CD4-positive, alpha-beta T cell (primary cell): ENCODE measurements around the gene C8G. TPM values are rescaled to one million over a fixed set of nuclear protein-coding genes. Genes with fewer than 3 reads are reported as not detected.
A peak's percentile ranks its signal among the peaks of the same experiment; 100 is the strongest.

Experiments used
- ATAC-seq: fragments of 200-7000 bp; cut with Tn5 transposase; one replicate; pipeline ENCODE4 v1.10.0; 2022; ENCODE audit warnings: mild to moderate bottlenecking; ENCODE audit not compliant: poor library complexity
- CTCF ChIA-PET: fragments of 350-600 bp; sonication (Branson Sonifier 250); formaldehyde crosslinking; loops from one replicate; lab custom pipeline; 2021; ENCODE audit warnings: antibody characterized with exemption, inconsistent platforms; lab: Charles Lee
- POLR2A ChIA-PET: fragments of 350-600 bp; sonication (Branson Sonifier 250); formaldehyde crosslinking; loops from one replicate; lab custom pipeline; 2021; ENCODE audit warnings: antibody characterized with exemption, inconsistent platforms; lab: Charles Lee
- DNase-seq, 14 experiments: peaks; one replicate each; pipeline ENCODE4 v3.0.0-alpha.2; 2013 to 2020; ENCODE audit warnings: mixed read lengths in 2 of 14
- H3K27ac ChIP-seq, 2 donors: one replicate each; pipeline versions ENCODE4 v1.5.1 to v1.7.0; 2013; ENCODE audit warnings: low read length in 2 of 2, low read depth in 1 of 2, mild to moderate bottlenecking in 1 of 2
- H3K27me3 ChIP-seq, 2 experiments: 1 replicate in 1 of 2; 2 replicates in 1 of 2; pipeline versions ENCODE4 v1.6.1 to v1.7.0; 2013; ENCODE audit warnings: low read length in 2 of 2, control low read depth in 1 of 2, mild to moderate bottlenecking in 1 of 2, moderate library complexity in 1 of 2; ENCODE audit not compliant: insufficient read depth in 2 of 2, control insufficient read depth in 1 of 2
- H3K36me3 ChIP-seq: one replicate; pipeline ENCODE4 v1.6.1; 2013; ENCODE audit warnings: low read length, control low read depth; ENCODE audit not compliant: insufficient read depth
- H3K4me1 ChIP-seq: one replicate; pipeline ENCODE4 v1.6.1; 2013; ENCODE audit warnings: low read length, control low read depth; ENCODE audit not compliant: insufficient read depth
- H3K4me3 ChIP-seq: one replicate; pipeline ENCODE4 v1.5.1; 2013; ENCODE audit warnings: mild to moderate bottlenecking, low read length, moderate library complexity
- H3K9me3 ChIP-seq, 2 experiments: 1 replicate in 1 of 2; 2 replicates in 1 of 2; pipeline versions ENCODE4 v1.6.1 to v1.7.0; 2013; ENCODE audit warnings: low read length in 2 of 2, mild to moderate bottlenecking in 2 of 2, control low read depth in 1 of 2, moderate library complexity in 1 of 2; ENCODE audit not compliant: control insufficient read depth in 1 of 2, insufficient read depth in 1 of 2
- H3K27ac Mint-ChIP-seq: one replicate; pipeline ENCODE4 v1.8.0; 2020; ENCODE audit warnings: mixed read lengths
- H3K27me3 Mint-ChIP-seq: one replicate; pipeline ENCODE4 v1.8.0; 2021; ENCODE audit warnings: mixed read lengths
- H3K36me3 Mint-ChIP-seq: one replicate; pipeline ENCODE4 v1.8.0; 2021; ENCODE audit warnings: low read depth, mixed read lengths
- H3K4me1 Mint-ChIP-seq: one replicate; pipeline ENCODE4 v1.8.0; 2021; ENCODE audit warnings: low read depth, mixed read lengths
- H3K4me3 Mint-ChIP-seq: one replicate; pipeline ENCODE4 v1.8.0; 2020; ENCODE audit warnings: mild to moderate bottlenecking, mixed read lengths
- H3K9me3 Mint-ChIP-seq: one replicate; pipeline ENCODE4 v1.8.0; 2020; ENCODE audit warnings: mixed read lengths
- CTCF ChIP-seq: fragments of 200-600 bp; IDR thresholded peaks from one replicate; pipeline ENCODE4 v1.8.0; 2022; ENCODE audit warnings: antibody characterized with exemption, mild to moderate bottlenecking
- intact Hi-C, 2 experiments: fragments of 100-400 bp; cut with DNase I in 1 of 2; cut with micrococcal nuclease in 1 of 2; formaldehyde crosslinking; loops; one replicate each; pipeline versions ENCODE4 v1.15.1 to v1.9.0; 2023 to 2025; cut with DNase I, micrococcal nuclease
- total RNA-seq, 174 experiments: library from RNA in 2 of 174; stranded (reverse) in 2 of 174; gene quantifications; one replicate each; pipeline ENCODE4 v1.2.3 and lab custom pipeline; 2021 to 2026

C8G gene
- total RNA-seq, 2 experiments from 2014 or later = not detected

- peaks cover 5% of the 10 kb centered on the region for H3K4me1 Mint-ChIP-seq
- no peaks in the 10 kb centered on the region for H3K27me3 ChIP-seq
- DNase-seq (no peak), ATAC-seq (no peak)
- H3K27ac Mint-ChIP-seq = no peak overlapping the region
- H3K9me3 Mint-ChIP-seq = peaks cover 2% of the 10 kb centered on the region
- TF ChIP-seq CTCF = no peak
- H3K27ac ChIP-seq = no peak overlapping the region
- CTCF ChIA-PET = no interaction called here
- intact Hi-C loops = loop anchor here in 1 of 2 experiments (10.0 kb wide), 1 partner anchor 830 kb away; no protein-coding TSS in a partner anchor
- H3K36me3 ChIP-seq = no peaks in the 10 kb centered on the region
- H3K4me3 Mint-ChIP-seq = peak overlapping the region; percentile 39
- POLR2A ChIA-PET = no interaction called here
- H3K4me1 ChIP-seq = peaks cover 35% of the 10 kb centered on the region
- H3K27me3 Mint-ChIP-seq = no peaks in the 10 kb centered on the region
- peaks cover 0 to 3% of the 10 kb centered on the region in 2 experiments for H3K9me3 ChIP-seq
- H3K36me3 Mint-ChIP-seq = no peaks in the 10 kb centered on the region
- no peak overlapping the region for H3K4me3 ChIP-seq
These were observed 9.4 kb downstream of the C8G start for GRCh38 chr9:136954270-136955083.

GRCh38 chr9:136955202-136955942 lies 10.3 kb downstream of the C8G start:
- intact Hi-C loops = loop anchor here in 1 of 2 experiments (10.0 kb wide), 1 partner anchor 831 kb away; no protein-coding TSS in a partner anchor
- Histone ChIP-seq H3K4me1 (peaks cover 38% of the 10 kb centered on the region), H3K9me3 (peaks cover 0 to 3% of the 10 kb centered on the region in 2 experiments), H3K36me3 (no peaks in the 10 kb centered on the region), H3K27me3 (no peaks in the 10 kb centered on the region), H3K27ac (no peak overlapping the region), H3K4me3 (no peak overlapping the region)
- CTCF ChIA-PET = no interaction called here
- ATAC-seq = no peak
- H3K4me3 Mint-ChIP-seq = peak overlapping the region; percentile 20
- H3K36me3 Mint-ChIP-seq = no peaks in the 10 kb centered on the region
- H3K27me3 Mint-ChIP-seq = no peaks in the 10 kb centered on the region
- no peak for TF ChIP-seq CTCF
- POLR2A ChIA-PET = no interaction called here
- H3K9me3 Mint-ChIP-seq = peaks cover 2% of the 10 kb centered on the region
- no peak overlapping the region for H3K27ac Mint-ChIP-seq
- H3K4me1 Mint-ChIP-seq = peaks cover 5% of the 10 kb centered on the region
- no peak for DNase-seq

GRCh38 chr9:136955943-136956335 lies 10.9 kb downstream of the C8G start:
- Mint-ChIP-seq H3K9me3 (peaks cover 2% of the 10 kb centered on the region), H3K36me3 (no peaks in the 10 kb centered on the region), H3K27me3 (no peaks in the 10 kb centered on the region), H3K27ac (no peak overlapping the region), H3K4me1 (peaks cover 7% of the 10 kb centered on the region), H3K4me3 (no peak overlapping the region)
- H3K27me3 ChIP-seq = no peaks in the 10 kb centered on the region
- H3K9me3 ChIP-seq = peaks cover 0 to 3% of the 10 kb centered on the region in 2 experiments
- intact Hi-C loops = loop anchor here in 1 of 2 experiments (10.0 kb wide), 1 partner anchor 831 kb away; no protein-coding TSS in a partner anchor
- ATAC-seq (no peak), DNase-seq (no peak)
- no peak for TF ChIP-seq CTCF
- H3K36me3 ChIP-seq = no peaks in the 10 kb centered on the region
- H3K4me3 ChIP-seq = no peak overlapping the region
- POLR2A ChIA-PET = no interaction called here
- peaks cover 38% of the 10 kb centered on the region for H3K4me1 ChIP-seq
- CTCF ChIA-PET = no interaction called here
- H3K27ac ChIP-seq = no peak overlapping the region
